ENCODE data around the gene PCP4L1.

GRCh38 chr1:161238039-161238473, 20.5 kb upstream of the PCP4L1 start, which contains the start of gene NR1I3:
- no peak for TF ChIP-seq CTCF (IDR thresholded peaks at IDR 0.05; ENCODE audit: borderline replicate concordance, extremely low read depth, low read length, poor library complexity, severe bottlenecking)
- no peak for TF ChIP-seq EZH2 (IDR thresholded peaks at IDR 0.05; ENCODE audit: borderline replicate concordance, low read depth, low read length, severe bottlenecking)
